Activated CD4-positive, alpha-beta memory T cell treated with anti-CD3 and anti-CD28 coated beads, Interleukin-2, amount 10 ng/mL, durations not matched to agents 7 days and 5 days (primary cell): ENCODE data around the gene NDUFA11. TPM values are rescaled to one million over a fixed set of nuclear protein-coding genes. Genes with fewer than 3 reads are reported as not detected.

ENCODE experiments used
- CTCF ChIA-PET: fragments of 350-600 bp; sonication (Branson Sonifier 250); formaldehyde crosslinking; loops from one replicate; lab custom pipeline; 2021; ENCODE audit warnings: antibody characterized with exemption, inconsistent platforms; lab: Charles Lee
- POLR2A ChIA-PET: fragments of 350-600 bp; sonication (Branson Sonifier 250); formaldehyde crosslinking; loops from one replicate; lab custom pipeline; 2021; ENCODE audit warnings: antibody characterized with exemption; lab: Charles Lee
- DNase-seq: peaks from one replicate; pipeline ENCODE4 v3.0.0-alpha.2; 2020
- H3K27ac Mint-ChIP-seq: one replicate; pipeline ENCODE4 v1.8.0; 2021; ENCODE audit warnings: mild to moderate bottlenecking, mixed read lengths
- H3K27me3 Mint-ChIP-seq: one replicate; pipeline ENCODE4 v1.8.0; 2021; ENCODE audit warnings: mixed read lengths
- H3K36me3 Mint-ChIP-seq: one replicate; pipeline ENCODE4 v1.8.0; 2021; ENCODE audit warnings: low read depth, mixed read lengths
- H3K4me1 Mint-ChIP-seq: one replicate; pipeline ENCODE4 v1.8.0; 2021; ENCODE audit warnings: mixed read lengths
- H3K4me3 Mint-ChIP-seq: one replicate; pipeline ENCODE4 v1.8.0; 2021; ENCODE audit warnings: mild to moderate bottlenecking, mixed read lengths
- H3K9me3 Mint-ChIP-seq: one replicate; pipeline ENCODE4 v1.8.0; 2021; ENCODE audit warnings: mixed read lengths
- total RNA-seq, 2 experiments: library from RNA; stranded (reverse); gene quantifications; one replicate each; pipeline ENCODE4 v1.2.3, GENCODE V29; 2021

Gene NDUFA11
- total RNA-seq, 2 experiments from 2014 or later: 217 to 220 TPM

DNA sequence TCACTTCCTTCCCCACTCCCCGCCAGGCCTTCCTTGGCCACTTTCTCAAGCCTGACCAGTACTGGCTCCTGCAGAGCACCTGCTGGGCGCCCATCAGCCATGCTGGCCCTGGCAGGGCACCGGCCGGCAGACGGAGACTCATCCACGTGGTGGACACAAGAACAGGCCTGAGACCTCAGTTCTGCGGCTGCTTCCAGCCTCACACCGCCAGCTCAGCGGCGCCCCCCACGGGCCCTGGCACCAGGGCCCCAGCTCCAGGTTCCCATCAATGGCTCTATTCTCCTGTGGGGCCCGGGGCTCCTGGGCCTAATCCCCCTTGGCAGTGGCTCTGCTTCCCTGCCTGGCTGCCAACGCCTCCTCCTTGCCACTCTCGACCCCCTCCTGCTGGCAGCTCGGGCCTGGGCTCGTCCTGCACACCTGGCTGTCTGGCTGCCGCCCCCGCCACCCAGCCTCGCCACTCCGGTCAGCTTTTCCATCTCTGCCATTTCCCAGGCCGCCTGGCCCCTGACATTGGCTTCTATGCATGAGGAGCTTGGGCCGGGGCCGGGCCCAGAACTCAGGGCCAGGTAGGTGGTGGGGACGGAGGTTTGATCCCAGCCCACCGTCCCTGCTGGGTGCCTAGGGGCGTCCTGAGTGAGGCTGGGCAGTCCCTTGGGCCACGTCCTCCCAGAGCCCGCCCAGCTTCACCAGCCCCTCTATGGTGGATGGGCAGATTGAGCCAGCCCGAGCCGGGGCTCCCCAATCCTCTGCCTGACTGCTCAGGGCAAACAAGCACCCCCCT lies 6.2 kb downstream of the NDUFA11 start:
- H3K36me3 Mint-ChIP-seq: peaks cover 12% of the 10 kb centered on the region

DNA sequence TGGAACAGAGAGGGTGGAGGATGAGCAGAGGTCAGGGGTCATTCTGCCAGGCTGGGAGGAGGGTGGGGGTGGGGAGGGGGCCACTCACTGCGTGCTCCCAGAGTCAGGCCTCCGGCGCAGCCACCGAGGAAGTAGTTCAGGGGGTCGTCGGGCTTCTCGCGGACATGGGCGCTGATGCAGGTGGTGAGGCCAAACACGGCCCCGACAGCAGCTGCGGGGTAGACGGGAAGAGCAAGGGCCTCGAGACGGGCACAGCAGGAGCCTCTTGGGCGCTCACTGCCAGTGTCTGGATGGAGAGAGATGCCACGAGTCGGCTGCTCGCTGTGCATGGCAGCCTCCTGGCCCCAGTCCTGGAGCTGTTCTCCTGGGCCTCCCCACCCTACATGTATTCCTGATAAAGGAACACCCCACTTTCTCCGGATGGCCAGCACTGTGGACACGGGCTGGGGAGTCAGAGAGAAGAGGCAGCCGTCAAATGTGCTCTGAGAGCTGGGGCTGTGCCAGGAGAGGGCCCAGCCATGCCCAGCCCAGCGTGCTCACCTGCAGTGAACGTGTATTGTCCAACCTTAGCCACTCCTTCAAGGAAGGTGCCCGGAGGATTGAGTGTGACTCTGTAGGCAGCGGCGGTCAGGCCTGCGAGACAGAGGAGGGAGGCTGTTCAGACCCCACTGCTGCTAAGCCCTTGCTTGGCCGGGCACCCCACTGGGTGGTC lies 7.1 kb downstream of the NDUFA11 start:
- DNase-seq: no peak
- Mint-ChIP-seq H3K9me3 (no peaks in the 10 kb centered on the region), H3K4me1 (peaks cover 12% of the 10 kb centered on the region), H3K4me3 (no peak overlapping the region), H3K27me3 (no peaks in the 10 kb centered on the region), H3K36me3 (peaks cover 12% of the 10 kb centered on the region), H3K27ac (no peak overlapping the region)
- CTCF ChIA-PET: no interaction called here
- POLR2A ChIA-PET: no interaction called here

More for the DNA sequence above, 6.2 kb downstream of the NDUFA11 start:
- H3K9me3 Mint-ChIP-seq: no peaks in the 10 kb centered on the region
- no peak overlapping the region for H3K4me3 Mint-ChIP-seq
- no peak for DNase-seq
- H3K27me3 Mint-ChIP-seq: no peaks in the 10 kb centered on the region
- H3K27ac Mint-ChIP-seq: no peak overlapping the region
- ChIA-PET CTCF (no interaction called here), POLR2A (no interaction called here)
- H3K4me1 Mint-ChIP-seq: peaks cover 14% of the 10 kb centered on the region

- H3K4me1 Mint-ChIP-seq: peaks cover 6% of the 10 kb centered on the region
- ChIA-PET CTCF (no interaction called here), POLR2A (interaction anchor here (1.0 kb wide), 1 partner anchor 8 kb away, joined by 3 read pairs; the partner anchor contains the start of gene NDUFA11)
- H3K9me3 Mint-ChIP-seq: no peaks in the 10 kb centered on the region
- no peaks in the 10 kb centered on the region for H3K27me3 Mint-ChIP-seq
- H3K27ac Mint-ChIP-seq: no peak overlapping the region
- no peak for DNase-seq
- no peak overlapping the region for H3K4me3 Mint-ChIP-seq
- peaks cover 8% of the 10 kb centered on the region for H3K36me3 Mint-ChIP-seq
These were observed 7.7 kb downstream of the NDUFA11 start for GRCh38 chr19:5895890-5896289.

GRCh38 chr19:5895409-5895808 lies 8.2 kb downstream of the NDUFA11 start:
- no peak for DNase-seq
- peaks cover 6% of the 10 kb centered on the region for H3K4me1 Mint-ChIP-seq
- POLR2A ChIA-PET: interaction anchor here (1.0 kb wide), 1 partner anchor 8 kb away, joined by 3 read pairs; the partner anchor contains the start of gene NDUFA11
- H3K27ac Mint-ChIP-seq: no peak overlapping the region
- no peaks in the 10 kb centered on the region for H3K27me3 Mint-ChIP-seq
- H3K9me3 Mint-ChIP-seq: no peaks in the 10 kb centered on the region
- CTCF ChIA-PET: no interaction called here
- H3K4me3 Mint-ChIP-seq: no peak overlapping the region
- H3K36me3 Mint-ChIP-seq: peaks cover 8% of the 10 kb centered on the region

DNA sequence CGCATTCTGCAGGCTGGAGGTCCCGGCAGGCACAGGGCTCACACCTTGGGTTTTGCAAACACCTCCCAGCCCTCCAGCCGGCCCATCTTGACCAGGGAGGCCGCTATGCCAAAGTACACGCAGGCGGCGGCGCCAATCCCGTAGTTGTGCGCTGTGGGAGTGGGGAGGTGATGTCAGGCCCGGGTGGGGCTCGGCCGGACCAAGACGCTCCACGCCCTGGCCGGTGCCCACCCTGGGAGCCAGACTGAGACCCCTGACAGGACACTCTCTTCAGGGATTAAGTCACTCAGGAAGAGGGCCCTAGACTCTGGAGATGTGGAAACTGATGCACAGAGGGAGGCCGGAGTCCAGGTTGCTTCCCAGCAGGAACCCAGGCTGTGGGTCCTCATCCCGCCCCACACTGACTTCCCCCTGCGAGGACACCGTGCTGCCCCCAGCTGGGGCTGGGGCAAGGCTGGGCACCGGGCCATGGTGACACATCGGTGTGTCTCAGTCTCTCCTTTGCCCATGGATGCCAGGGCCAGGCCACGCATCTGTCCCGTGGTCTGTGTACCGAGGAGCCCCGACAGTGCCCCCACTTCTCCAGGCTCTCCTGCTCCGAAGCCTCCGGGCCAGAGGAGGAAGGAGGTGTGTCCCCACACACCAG lies 8.8 kb downstream of the NDUFA11 start:
- Mint-ChIP-seq H3K27ac (no peak overlapping the region), H3K27me3 (no peaks in the 10 kb centered on the region), H3K36me3 (peaks cover 2% of the 10 kb centered on the region), H3K9me3 (no peaks in the 10 kb centered on the region), H3K4me1 (no peaks in the 10 kb centered on the region), H3K4me3 (no peak overlapping the region)
- CTCF ChIA-PET: no interaction called here
- POLR2A ChIA-PET: interaction anchor here (1.0 kb wide), 1 partner anchor 9 kb away, joined by 3 read pairs; the partner anchor contains the start of gene NDUFA11
- DNase-seq: no peak

DNA sequence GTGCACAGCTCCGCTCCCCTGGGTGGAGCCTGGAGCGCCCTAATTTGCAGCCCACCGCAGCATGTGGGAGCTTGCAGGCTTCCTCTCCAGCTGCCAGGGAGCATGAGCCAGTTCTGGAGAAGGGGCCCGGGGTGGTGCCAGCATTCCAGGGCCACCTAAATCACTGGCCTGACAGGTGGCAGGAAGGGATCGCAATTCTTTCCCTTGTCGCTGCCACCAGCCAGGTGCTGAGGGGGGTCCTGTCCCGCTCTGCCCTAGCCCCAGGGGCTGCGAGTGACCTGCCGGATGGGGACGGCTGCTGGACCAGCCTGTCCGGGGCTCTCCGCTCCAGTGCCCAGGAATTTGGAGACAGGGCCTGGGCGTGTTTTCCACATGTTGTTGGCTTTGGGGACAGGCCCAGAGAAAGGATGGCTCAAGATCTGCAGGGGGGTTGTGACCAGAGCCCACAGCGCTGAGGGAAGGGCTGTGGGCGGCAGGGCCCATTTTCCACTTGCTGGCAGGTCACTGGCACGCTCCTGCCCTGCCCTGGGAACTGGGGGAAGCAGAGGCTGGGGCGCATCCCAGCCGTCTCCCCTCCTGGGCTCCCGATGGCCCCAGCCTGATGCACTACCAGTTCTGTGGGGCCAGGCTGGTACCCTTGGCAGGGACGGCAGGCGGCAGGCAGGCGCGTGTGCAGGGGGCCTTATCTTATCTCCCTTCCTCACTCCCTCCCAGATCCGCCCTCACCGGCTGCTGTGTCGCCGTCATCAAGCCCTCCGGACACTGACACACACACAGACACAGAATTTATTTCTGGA lies 9.5 kb downstream of the NDUFA11 start:
- Mint-ChIP-seq H3K4me1 (no peaks in the 10 kb centered on the region), H3K9me3 (no peaks in the 10 kb centered on the region), H3K27ac (no peak overlapping the region), H3K4me3 (no peak overlapping the region), H3K27me3 (no peaks in the 10 kb centered on the region), H3K36me3 (peaks cover 2% of the 10 kb centered on the region)
- CTCF ChIA-PET: interaction anchor here (0.8 kb wide), 1 partner anchor 90 kb away, joined by 3 read pairs; no protein-coding TSS in a partner anchor
- DNase-seq: no peak
- POLR2A ChIA-PET: interaction anchor here (1.1 kb wide), 1 partner anchor 9 kb away, joined by 3 read pairs; the partner anchor contains the start of gene NDUFA11

- H3K9me3 Mint-ChIP-seq: no peaks in the 10 kb centered on the region
- no peak overlapping the region for H3K27ac Mint-ChIP-seq
- H3K4me1 Mint-ChIP-seq: no peaks in the 10 kb centered on the region
- peaks cover 2% of the 10 kb centered on the region for H3K36me3 Mint-ChIP-seq
- no peak for DNase-seq
- CTCF ChIA-PET: interaction anchor here (0.8 to 1.0 kb wide), 2 partner anchors 9 to 89 kb away, joined by 3 to 4 read pairs; no protein-coding TSS in a partner anchor
- no peaks in the 10 kb centered on the region for H3K27me3 Mint-ChIP-seq
- POLR2A ChIA-PET: interaction anchor here (1.1 kb wide), 1 partner anchor 10 kb away, joined by 3 read pairs; the partner anchor contains the start of gene NDUFA11
- H3K4me3 Mint-ChIP-seq: no peak overlapping the region
These were observed 10.2 kb downstream of the NDUFA11 start for GRCh38 chr19:5893296-5893903.

DNA sequence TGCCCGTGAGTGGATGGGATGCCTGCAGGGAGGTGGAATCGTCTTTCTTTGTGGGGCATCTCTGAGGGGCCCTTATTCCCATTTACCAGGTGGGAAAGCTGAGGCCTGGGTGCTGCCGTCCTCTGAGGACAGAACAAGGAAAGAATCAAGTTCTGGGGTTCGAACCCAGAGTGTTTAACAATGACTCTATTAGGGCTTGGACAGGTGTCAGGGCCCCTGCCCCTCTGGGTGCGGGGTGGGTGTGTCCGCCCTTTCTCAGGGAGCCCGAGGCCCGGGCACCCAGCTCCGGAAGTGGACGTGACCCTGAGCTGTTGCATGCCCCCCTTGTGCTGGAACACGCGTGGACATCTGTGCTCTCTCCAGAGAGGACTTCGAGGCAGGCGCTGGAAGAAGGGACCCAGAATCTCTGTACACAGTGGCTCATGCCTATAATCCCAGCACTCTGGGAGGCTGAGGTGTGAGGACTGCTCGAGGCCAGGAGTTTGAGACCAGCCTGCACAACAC lies 10.8 kb downstream of the NDUFA11 start:
- no peak for DNase-seq
- Mint-ChIP-seq H3K9me3 (no peaks in the 10 kb centered on the region), H3K4me1 (no peaks in the 10 kb centered on the region), H3K27me3 (no peaks in the 10 kb centered on the region), H3K4me3 (no peak overlapping the region), H3K36me3 (peaks cover 2% of the 10 kb centered on the region), H3K27ac (no peak overlapping the region)
- ChIA-PET POLR2A (interaction anchor here (1.1 kb wide), 1 partner anchor 11 kb away, joined by 3 read pairs; the partner anchor contains the start of gene NDUFA11), CTCF (interaction anchor here (0.8 to 1.0 kb wide), 2 partner anchors 10 to 89 kb away, joined by 3 to 4 read pairs; no protein-coding TSS in a partner anchor)

DNA sequence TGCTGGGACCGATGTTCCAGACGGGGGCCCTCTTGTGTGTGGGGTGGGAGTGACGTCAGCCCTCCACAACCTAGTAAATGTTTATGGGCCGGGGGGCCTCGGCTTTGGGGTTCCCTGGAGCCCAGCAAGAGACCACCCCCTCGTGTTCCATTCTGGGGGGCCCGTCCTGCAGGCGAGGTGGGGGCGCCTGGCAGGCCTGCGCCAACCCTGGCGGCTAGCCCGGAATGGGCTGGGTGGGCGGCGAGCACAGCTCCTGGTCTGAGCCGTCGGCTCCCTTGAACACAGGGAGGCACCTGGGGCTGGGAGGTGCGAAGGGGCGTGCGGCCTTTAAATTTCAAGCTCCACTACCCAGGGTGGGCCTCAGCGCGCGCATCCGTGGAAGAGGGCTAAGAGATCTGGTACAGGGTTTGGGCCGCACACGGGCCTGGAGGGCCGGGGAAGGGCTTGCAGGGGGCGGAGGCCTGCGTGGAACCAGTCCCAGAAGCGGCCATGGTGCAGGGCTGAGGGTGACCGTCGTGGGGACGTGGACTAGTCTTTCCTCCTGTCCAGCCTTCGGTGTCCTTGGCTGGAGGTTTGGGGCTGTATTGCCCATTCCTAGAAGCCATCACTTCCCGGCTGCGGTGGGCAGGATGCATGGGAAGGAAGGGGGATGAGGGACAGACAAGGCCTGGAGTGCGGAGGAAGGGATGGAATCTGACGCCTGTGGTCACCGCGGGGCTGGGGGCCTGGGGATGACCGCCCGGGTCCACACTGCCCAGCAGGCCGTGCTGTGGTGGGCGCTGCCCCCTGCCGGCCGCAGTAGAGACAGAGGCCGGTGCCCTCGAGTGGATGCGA lies 11.4 kb downstream of the NDUFA11 start:
- Mint-ChIP-seq H3K36me3 (peaks cover 2% of the 10 kb centered on the region), H3K4me3 (no peak overlapping the region), H3K27me3 (no peaks in the 10 kb centered on the region), H3K27ac (no peak overlapping the region), H3K9me3 (no peaks in the 10 kb centered on the region), H3K4me1 (no peaks in the 10 kb centered on the region)
- DNase-seq: no peak
- ChIA-PET CTCF (no interaction called here), POLR2A (interaction anchor here (1.7 kb wide), 1 partner anchor 63 kb away, joined by 4 read pairs; no protein-coding TSS in a partner anchor)

- H3K9me3 Mint-ChIP-seq: no peaks in the 10 kb centered on the region
- CTCF ChIA-PET: no interaction called here
- POLR2A ChIA-PET: interaction anchor here (0.8 to 1.7 kb wide), 3 partner anchors 9 to 63 kb away, joined by 3 to 4 read pairs (median 3); no protein-coding TSS in a partner anchor
- no peak for DNase-seq
- H3K36me3 Mint-ChIP-seq: peaks cover 2% of the 10 kb centered on the region
- H3K27me3 Mint-ChIP-seq: no peaks in the 10 kb centered on the region
- no peaks in the 10 kb centered on the region for H3K4me1 Mint-ChIP-seq
- no peak overlapping the region for H3K27ac Mint-ChIP-seq
- H3K4me3 Mint-ChIP-seq: no peak overlapping the region
These were observed 12.0 kb downstream of the NDUFA11 start for GRCh38 chr19:5891572-5891937.

DNA sequence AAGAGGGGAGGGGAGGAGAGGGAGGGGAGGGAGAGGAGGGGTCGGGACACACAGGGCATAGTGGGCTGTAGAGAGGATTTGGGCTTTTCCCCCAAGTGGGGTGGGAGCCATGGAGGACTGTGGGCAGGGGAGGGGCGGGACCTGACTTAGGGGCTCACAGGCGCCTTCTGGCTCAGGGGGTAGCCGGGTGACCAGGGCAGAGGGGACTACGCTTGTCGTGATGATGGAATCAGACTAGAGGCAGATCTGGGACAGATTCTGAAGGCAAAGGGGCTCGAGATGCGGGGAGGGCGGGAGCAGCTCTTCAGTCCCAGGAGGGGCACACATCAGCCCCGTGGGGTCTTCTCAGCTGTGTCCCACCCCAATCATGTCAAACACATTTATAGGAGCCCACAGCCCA lies 13.5 kb downstream of the NDUFA11 start:
- H3K27me3 Mint-ChIP-seq: no peaks in the 10 kb centered on the region
- no peaks in the 10 kb centered on the region for H3K4me1 Mint-ChIP-seq
- H3K4me3 Mint-ChIP-seq: no peak overlapping the region
- H3K9me3 Mint-ChIP-seq: no peaks in the 10 kb centered on the region
- POLR2A ChIA-PET: no interaction called here
- H3K36me3 Mint-ChIP-seq: no peaks in the 10 kb centered on the region
- H3K27ac Mint-ChIP-seq: no peak overlapping the region
- no peak for DNase-seq
- CTCF ChIA-PET: no interaction called here
